Muscle layer of duodenum (tissue), 2 donors: ENCODE results near the gene SPATA17.
"Not testable (repeated sequence)": the region's sequence is repeated elsewhere in the genome, so short reads cannot be mapped to it uniquely, and the experiment has no call there.

Source experiments
- H3K27ac ChIP-seq: one replicate; pipeline ENCODE4 v1.7.0; 2013; ENCODE audit warnings: mild to moderate bottlenecking, low read length
- H3K27me3 ChIP-seq: one replicate; pipeline ENCODE4 v1.7.0; 2013; ENCODE audit warnings: low read depth, mild to moderate bottlenecking, control low read depth, low read length
- H3K36me3 ChIP-seq, 2 donors: one replicate each; pipeline ENCODE4 v1.7.0; 2013; ENCODE audit warnings: low read length in 2 of 2, control low read depth in 1 of 2, mild to moderate bottlenecking in 1 of 2; ENCODE audit not compliant: insufficient read depth in 2 of 2, control insufficient read depth in 1 of 2
- H3K4me1 ChIP-seq, 2 donors: one replicate each; pipeline ENCODE4 v1.7.0; 2013; ENCODE audit warnings: low read length in 2 of 2, mild to moderate bottlenecking in 2 of 2, control low read depth in 1 of 2, moderate library complexity in 1 of 2; ENCODE audit not compliant: insufficient read depth in 2 of 2, control insufficient read depth in 1 of 2
- H3K4me3 ChIP-seq, 2 donors: one replicate each; pipeline ENCODE4 v1.7.0; 2013; ENCODE audit warnings: low read length in 2 of 2, low read depth in 1 of 2, mild to moderate bottlenecking in 1 of 2
- H3K9me3 ChIP-seq, 2 donors: one replicate each; pipeline ENCODE4 v1.7.0; 2013; ENCODE audit warnings: low read length in 2 of 2, control low read depth in 1 of 2, mild to moderate bottlenecking in 1 of 2; ENCODE audit not compliant: control insufficient read depth in 1 of 2
- donor health status: healthy.

SPATA17 gene

DNA sequence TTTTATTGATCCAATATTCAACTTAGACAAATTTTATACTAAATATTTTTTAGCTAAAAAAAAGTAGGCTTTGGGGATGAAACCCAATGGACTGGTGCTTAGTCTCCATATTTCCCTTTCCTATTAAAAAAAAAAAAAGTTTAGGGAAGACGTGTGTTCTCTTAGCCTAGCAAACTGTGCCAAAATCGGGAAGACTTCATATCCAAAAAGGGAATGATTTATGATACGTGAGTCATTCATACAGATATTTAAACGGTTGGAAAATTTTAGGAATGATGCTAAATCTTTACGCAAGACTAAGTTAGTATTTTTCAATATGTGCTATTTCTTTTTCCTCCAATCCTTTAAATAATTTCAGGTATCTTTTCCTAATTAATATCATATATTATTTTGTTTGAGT, 50.7 kb downstream of the SPATA17 start:
- Histone ChIP-seq H3K36me3 (no peaks in the 10 kb centered on the region), H3K9me3 (no peaks in the 10 kb centered on the region), H3K4me3 (no peak overlapping the region), H3K4me1 (no peaks in the 10 kb centered on the region), H3K27ac (no peak overlapping the region), H3K27me3 (no peaks in the 10 kb centered on the region)

DNA sequence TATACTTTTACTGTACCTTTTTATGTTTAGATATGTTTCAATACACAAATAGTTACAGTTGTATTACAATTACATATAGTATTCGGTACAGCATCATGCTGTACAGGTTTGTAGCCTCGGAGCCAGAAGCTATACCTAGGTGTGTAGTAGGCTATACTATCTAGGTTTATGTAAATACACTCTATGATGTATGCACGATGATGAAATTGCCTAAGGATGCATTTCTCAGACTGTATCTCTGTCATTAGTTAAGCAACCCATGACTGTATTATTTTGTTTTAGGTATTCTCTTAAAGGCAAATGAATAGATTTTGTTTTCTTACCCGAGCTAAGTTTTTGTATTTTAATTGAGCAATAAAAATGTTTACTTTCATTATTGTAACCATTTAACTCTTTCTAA, 56.4 kb downstream of the SPATA17 start:
- Histone ChIP-seq H3K27ac (no peak overlapping the region), H3K27me3 (no peaks in the 10 kb centered on the region), H3K9me3 (no peaks in the 10 kb centered on the region), H3K4me3 (no peak overlapping the region), H3K4me1 (no peaks in the 10 kb centered on the region), H3K36me3 (no peaks in the 10 kb centered on the region)

DNA sequence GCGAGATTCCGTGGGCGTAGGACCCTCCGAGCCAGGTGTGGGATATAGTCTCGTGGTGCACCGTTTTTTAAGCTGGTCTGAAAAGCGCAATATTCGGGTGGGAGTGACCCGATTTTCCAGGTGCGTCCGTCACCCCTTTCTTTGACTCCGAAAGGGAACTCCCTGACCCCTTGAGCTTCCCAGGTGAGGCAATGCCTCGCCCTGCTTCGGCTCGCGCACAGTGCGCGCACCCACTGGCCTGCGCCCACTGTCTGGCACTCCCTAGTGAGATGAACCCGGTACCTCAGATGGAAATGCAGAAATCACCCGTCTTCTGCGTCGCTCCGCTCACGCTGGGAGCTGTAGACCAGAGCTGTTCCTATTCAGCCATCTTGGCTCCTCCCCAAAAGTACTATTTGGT, 65.0 kb downstream of the SPATA17 start:
- H3K4me3 ChIP-seq, H3K27me3 ChIP-seq, H3K4me1 ChIP-seq, H3K27ac ChIP-seq, H3K9me3 ChIP-seq, H3K36me3 ChIP-seq: not testable (repeated sequence)

DNA sequence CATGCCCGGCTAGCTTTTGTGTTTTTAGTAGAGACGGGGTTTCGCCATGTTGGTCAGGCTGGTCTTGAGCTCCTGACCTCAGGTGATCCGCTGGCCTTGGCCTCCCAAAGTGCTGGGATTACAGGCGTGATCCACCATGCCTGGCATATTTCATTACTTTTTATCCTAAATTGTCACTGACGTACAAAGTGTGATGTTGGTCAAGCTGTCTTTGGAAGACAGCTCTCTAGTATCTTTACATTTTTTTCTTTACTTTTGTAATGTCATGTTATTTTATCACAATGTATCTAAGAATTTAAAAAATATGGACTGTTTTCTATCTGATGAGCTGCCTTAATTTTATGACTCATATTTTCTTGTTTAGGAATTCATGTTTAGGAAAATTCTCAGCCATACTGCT, 72.2 kb downstream of the SPATA17 start:
- Histone ChIP-seq H3K27ac (no peak overlapping the region), H3K27me3 (no peaks in the 10 kb centered on the region), H3K4me1 (no peaks in the 10 kb centered on the region), H3K9me3 (no peaks in the 10 kb centered on the region), H3K4me3 (no peak overlapping the region), H3K36me3 (no peaks in the 10 kb centered on the region)

DNA sequence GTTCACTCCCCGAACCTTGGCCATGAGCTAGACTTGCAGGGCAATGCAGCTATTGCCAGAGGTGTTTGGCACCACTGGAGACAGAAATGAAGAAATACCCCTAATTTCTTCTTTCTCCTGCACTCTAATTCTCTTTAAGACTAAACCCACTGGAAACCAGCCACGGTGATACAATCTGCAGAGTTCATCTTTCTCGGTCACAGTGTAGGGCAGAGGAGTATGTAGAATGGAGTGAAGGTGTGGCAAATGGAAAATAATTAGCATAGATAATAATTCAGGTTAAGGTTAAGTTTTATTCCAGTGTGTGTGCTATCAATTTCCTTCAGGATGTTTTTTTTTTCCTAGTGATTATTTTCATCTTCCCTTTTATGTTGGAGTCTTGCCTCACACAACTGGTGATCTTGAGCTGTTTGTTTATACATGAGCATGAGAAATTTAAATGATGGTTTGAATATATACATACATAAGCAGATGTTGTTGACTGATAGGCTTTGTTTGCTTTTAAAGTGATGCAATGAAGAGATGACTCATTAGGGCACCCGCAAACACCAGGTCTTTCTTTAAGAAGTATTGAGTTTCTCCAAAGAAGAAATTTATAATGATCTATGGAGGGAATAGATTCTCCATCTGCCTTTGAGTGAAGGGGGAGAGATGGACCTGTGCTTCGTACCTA, 81.9 kb downstream of the SPATA17 start:
- no peaks in the 10 kb centered on the region for H3K27me3 ChIP-seq
- no peaks in the 10 kb centered on the region for H3K4me1 ChIP-seq
- H3K36me3 ChIP-seq = no peaks in the 10 kb centered on the region
- no peaks in the 10 kb centered on the region for H3K9me3 ChIP-seq
- H3K27ac ChIP-seq = no peak overlapping the region
- H3K4me3 ChIP-seq = no peak overlapping the region

DNA sequence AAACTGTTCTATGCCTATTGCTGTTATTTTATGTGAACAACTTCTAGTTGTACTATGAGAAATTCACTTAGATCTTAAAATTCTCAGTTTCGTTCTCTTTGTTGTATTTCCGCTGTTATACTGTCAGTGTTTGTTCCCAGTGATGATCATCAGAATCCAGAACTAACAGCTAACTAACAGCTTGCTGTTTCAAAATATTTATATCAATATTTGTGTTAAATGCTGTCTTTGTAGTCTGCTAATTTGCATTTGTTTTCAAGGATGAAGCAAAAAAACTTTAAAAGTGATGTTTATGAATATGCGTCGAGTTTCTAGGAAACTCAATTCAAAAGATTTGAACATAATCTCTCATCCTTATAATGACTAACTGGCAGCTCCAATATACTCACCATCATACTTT, 84.5 kb downstream of the SPATA17 start:
- Histone ChIP-seq H3K27me3 (no peaks in the 10 kb centered on the region), H3K4me1 (no peaks in the 10 kb centered on the region), H3K27ac (no peak overlapping the region), H3K36me3 (no peaks in the 10 kb centered on the region), H3K4me3 (no peak overlapping the region), H3K9me3 (peaks cover 0 to 4% of the 10 kb centered on the region in 2 donors)

DNA sequence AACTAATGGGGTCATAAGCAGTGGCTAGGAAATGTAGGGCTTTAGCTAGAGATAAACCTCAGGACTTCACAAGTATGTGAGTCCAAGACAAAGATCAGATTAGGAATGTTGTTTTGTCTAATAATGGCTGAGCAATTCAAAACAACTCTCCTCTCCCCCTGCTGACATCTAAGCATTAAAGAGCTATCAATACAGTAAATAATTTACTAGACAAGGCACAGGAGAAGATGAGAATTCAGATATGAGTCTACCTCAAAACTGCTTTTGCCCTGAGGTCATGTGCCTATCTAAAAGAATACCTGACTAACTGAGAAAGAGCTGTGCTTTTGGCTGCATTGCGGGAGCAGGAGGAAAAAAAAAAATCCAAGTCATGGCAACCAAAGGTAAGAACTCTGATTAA, 86.8 kb downstream of the SPATA17 start:
- Histone ChIP-seq H3K4me3 (no peak overlapping the region), H3K9me3 (peaks cover 0 to 4% of the 10 kb centered on the region in 2 donors), H3K27me3 (no peaks in the 10 kb centered on the region), H3K36me3 (no peaks in the 10 kb centered on the region), H3K27ac (no peak overlapping the region), H3K4me1 (no peaks in the 10 kb centered on the region)

DNA sequence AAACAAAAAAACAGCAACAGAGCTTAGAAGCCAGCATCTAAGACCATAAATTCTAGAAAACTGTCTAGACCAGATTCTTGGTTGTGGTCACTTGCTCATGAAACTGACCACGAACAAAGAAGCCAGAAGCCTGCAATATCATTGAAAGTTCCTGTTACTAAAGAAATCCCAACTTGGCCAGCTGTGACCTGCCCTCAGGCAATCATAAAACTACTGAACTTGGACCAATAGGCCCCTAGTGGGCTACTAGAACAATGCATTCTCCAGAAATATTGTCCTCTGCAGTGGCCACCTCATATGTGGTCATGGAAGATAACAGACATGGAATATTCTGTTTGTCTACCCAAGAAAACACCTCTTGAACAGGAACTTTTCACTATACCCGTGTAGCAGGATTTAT, 87.7 kb downstream of the SPATA17 start:
- Histone ChIP-seq H3K36me3 (no peaks in the 10 kb centered on the region), H3K4me3 (no peak overlapping the region), H3K27me3 (no peaks in the 10 kb centered on the region), H3K9me3 (peaks cover 0 to 4% of the 10 kb centered on the region in 2 donors), H3K27ac (no peak overlapping the region), H3K4me1 (no peaks in the 10 kb centered on the region)

DNA sequence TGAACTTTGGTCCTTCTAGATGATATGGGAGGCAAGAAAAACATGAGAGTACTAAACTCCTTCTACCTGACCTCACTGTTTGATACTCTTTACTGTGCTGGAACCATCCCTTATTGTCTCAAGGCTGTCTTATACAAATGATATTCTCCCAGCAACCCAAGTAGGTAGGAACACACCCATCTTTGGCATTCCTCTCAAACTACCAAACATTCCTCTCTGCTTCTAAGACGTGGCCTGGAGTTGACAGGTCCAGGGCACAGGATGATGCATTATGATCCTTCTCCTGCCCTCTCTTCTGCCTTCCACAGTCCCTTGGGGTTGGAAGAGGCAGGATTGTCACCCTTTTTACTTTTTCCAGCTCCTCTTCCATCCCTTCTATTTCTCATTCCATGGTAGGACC, 90.5 kb downstream of the SPATA17 start:
- no peaks in the 10 kb centered on the region for H3K4me1 ChIP-seq
- H3K27ac ChIP-seq = no peak overlapping the region
- peaks cover 0 to 4% of the 10 kb centered on the region in 2 donors for H3K9me3 ChIP-seq
- H3K4me3 ChIP-seq = no peak overlapping the region
- no peaks in the 10 kb centered on the region for H3K36me3 ChIP-seq
- no peaks in the 10 kb centered on the region for H3K27me3 ChIP-seq

DNA sequence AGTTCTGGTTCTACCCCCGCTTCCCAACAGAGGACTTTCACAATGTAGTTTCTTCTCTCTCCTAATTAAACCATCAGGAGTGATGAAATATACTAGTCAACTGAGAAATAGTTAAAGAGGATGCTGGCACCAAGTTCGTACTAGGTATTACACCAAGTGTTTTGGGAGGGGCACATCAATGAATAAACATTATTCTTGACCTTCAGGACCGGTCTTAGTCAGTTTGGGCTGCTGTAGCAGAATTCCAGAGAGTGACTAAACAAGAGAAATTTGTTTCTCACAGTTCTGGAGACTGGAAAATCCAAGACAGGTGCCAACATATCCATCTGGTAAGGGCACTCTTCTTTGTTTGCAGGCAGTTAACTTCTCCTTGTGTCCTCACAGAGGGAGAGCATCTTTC, 103.8 kb downstream of the SPATA17 start:
- Histone ChIP-seq H3K27ac (no peak overlapping the region), H3K36me3 (no peaks in the 10 kb centered on the region), H3K9me3 (no peaks in the 10 kb centered on the region), H3K27me3 (no peaks in the 10 kb centered on the region), H3K4me3 (no peak overlapping the region), H3K4me1 (no peaks in the 10 kb centered on the region)

DNA sequence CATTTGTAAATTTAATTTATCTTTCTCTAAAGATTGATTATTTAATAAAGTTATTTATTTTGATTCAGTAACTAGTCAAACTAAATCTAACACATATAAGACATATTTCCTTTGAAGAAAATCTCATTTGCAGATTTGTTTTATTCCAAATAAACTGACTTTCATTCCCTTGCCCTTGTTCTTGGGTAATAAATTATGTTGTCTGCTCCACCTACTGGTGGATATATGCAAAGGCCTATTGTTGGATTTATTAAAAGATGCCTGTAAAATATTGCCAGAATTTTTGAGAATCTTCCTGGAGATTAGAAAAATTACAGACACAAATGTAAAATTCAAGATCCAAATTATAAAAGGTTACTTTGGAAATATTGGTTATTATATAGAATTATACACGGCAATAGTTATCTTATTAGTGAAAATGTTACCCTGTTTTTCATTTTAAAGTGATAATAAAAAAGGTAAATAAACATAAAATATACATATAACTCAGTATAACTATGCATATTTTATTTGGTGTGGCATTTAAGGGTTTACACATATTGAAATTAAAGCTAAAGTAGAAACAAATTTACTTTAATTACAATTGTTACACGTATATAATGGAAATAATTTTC, 116.1 kb downstream of the SPATA17 start:
- no peak overlapping the region for H3K27ac ChIP-seq
- H3K4me1 ChIP-seq = no peaks in the 10 kb centered on the region
- no peaks in the 10 kb centered on the region for H3K9me3 ChIP-seq
- H3K4me3 ChIP-seq = no peak overlapping the region
- no peaks in the 10 kb centered on the region for H3K27me3 ChIP-seq
- no peaks in the 10 kb centered on the region for H3K36me3 ChIP-seq

DNA sequence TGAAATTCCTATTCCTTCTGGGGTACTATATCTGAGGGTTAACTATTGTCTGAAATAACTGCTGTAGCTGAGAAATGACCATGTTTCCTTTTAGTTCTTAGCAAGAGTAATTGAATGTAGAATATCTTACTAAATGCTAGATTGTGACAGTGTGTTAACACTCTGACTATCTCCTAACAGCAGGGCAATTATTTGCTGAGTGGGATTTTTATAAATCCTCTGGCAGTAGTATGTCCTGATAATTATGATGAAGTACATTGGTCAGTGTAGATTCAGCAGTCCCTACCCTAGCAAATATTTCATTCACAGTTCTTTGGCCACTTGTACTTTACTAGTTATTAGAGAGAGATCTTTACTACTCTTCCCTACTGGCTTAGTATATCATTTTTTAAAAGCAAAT, 138.6 kb downstream of the SPATA17 start:
- Histone ChIP-seq H3K9me3 (no peaks in the 10 kb centered on the region), H3K4me3 (no peak overlapping the region)

More for the DNA sequence above, 138.6 kb downstream of the SPATA17 start:
- no peaks in the 10 kb centered on the region for H3K36me3 ChIP-seq
- no peaks in the 10 kb centered on the region for H3K4me1 ChIP-seq
- no peak overlapping the region for H3K27ac ChIP-seq
- no peaks in the 10 kb centered on the region for H3K27me3 ChIP-seq
